HCT116 (cell line): ENCODE measurements around the gene CCM2. TPM values are rescaled to one million over a fixed set of nuclear protein-coding genes. Genes with fewer than 3 reads are reported as not detected.

ENCODE experiments used
- ATAC-seq: fragments of 200-7000 bp; cut with Tn5 transposase; 2 replicates; pipeline ENCODE4 v1.9.1; 2020; ENCODE audit warnings: mild to moderate bottlenecking, moderate library complexity
- BruUV-seq: library from RNA; stranded (reverse); fragments of 400-500 nt; replicated peaks from 2 replicates; lab custom pipeline; 2021; lab: Mats Ljungman, UMichigan
- CTCF ChIA-PET: fragments of 300-600 bp; sonication (Branson Sonifier 250); formaldehyde crosslinking; loops from one replicate; lab custom pipeline; 2021; ENCODE audit warnings: antibody characterized with exemption; lab: Charles Lee
- POLR2A ChIA-PET: fragments of 300-600, 350-600 bp; sonication (Branson Sonifier 250); formaldehyde crosslinking; loops from one replicate; lab custom pipeline; 2021; ENCODE audit warnings: antibody characterized with exemption; lab: Charles Lee
- RAD21 ChIA-PET, 2 experiments: fragments of 300-600 bp; sonication (Branson Sonifier 250); formaldehyde crosslinking; loops; one replicate each; lab custom pipeline; 2023; ENCODE audit warnings: low total read pairs in 2 of 2; ENCODE audit not compliant: uncharacterized antibody in 2 of 2, unreplicated experiment in 2 of 2, low non-redundant PET in 1 of 2; lab: Charles Lee
- DNase-seq: peaks from one replicate; pipeline ENCODE4 v3.0.0-alpha.2; 2010; ENCODE audit warnings: low read depth, low spot score
- H2AFZ ChIP-seq: fragments of 200-600 bp; shearing (Covaris generic), sonication (generic); 2 replicates; pipeline ENCODE4 v1.6.1; 2017; ENCODE audit warnings: low read depth, mixed run types, mixed read lengths, antibody characterized with exemption, low read length; ENCODE audit not compliant: poor library complexity, severe bottlenecking
- H3K27ac ChIP-seq: 2 replicates; pipeline ENCODE4 v1.5.1; 2012; ENCODE audit warnings: low read depth, low read length
- H3K27me3 ChIP-seq: fragments of 200-600 bp; sonication (generic); 2 replicates; pipeline ENCODE4 v1.6.1; 2016; ENCODE audit warnings: mixed run types, low read length, mixed read lengths; ENCODE audit not compliant: insufficient read depth
- H3K36me3 ChIP-seq, 2 experiments: fragments of 200-500 bp in 1 of 2; fragments of 200-600 bp in 1 of 2; sonication (Bioruptor generic) in 1 of 2; sonication (generic) in 1 of 2; 2 replicates each; pipeline versions ENCODE4 v1.5.1 to v1.6.1; 2014 to 2016; ENCODE audit warnings: low read length in 2 of 2, inconsistent platforms in 1 of 2, mixed read lengths in 1 of 2, mixed run types in 1 of 2; ENCODE audit not compliant: insufficient read depth in 2 of 2, control insufficient read depth in 1 of 2
- H3K4me1 ChIP-seq, 2 experiments: fragments of 200-600 bp in 1 of 2; sonication (generic) in 1 of 2; 2 replicates each; pipeline versions ENCODE4 v1.5.1 to v1.6.1; 2012 to 2017; ENCODE audit warnings: low read length in 2 of 2, inconsistent platforms in 1 of 2, mild to moderate bottlenecking in 1 of 2, mixed read lengths in 1 of 2, mixed run types in 1 of 2, moderate library complexity in 1 of 2; ENCODE audit not compliant: insufficient read depth in 2 of 2, control insufficient read depth in 1 of 2
- H3K4me2 ChIP-seq: fragments of 200-600 bp; sonication (generic); 2 replicates; pipeline ENCODE4 v1.6.1; 2017; ENCODE audit warnings: mixed run types, low read length, mixed read lengths
- H3K4me3 ChIP-seq, 2 experiments: fragments of 200-600 bp in 1 of 2; sonication (generic) in 1 of 2; replicated peaks in 1 of 2; 2 replicates each; pipeline ENCODE4 v1.5.1; 2011 to 2016; ENCODE audit warnings: low read length in 2 of 2, control low read depth in 1 of 2, low read depth in 1 of 2, mild to moderate bottlenecking in 1 of 2, mixed read lengths in 1 of 2, mixed run types in 1 of 2
- H3K79me2 ChIP-seq: fragments of 200-600 bp; sonication (generic); 2 replicates; pipeline ENCODE4 v1.6.1; 2017; ENCODE audit warnings: mild to moderate bottlenecking, mixed run types, low read length, moderate library complexity, mixed read lengths; ENCODE audit not compliant: insufficient read depth
- H3K9ac ChIP-seq: fragments of 200-600 bp; sonication (generic); 2 replicates; pipeline ENCODE4 v1.6.1; 2016; ENCODE audit warnings: low read length, mixed read lengths
- H3K9me2 ChIP-seq: fragments of 200-600 bp; sonication (generic), shearing (Covaris generic); 2 replicates; pipeline ENCODE4 v1.6.1; 2017; ENCODE audit warnings: mixed run types, mild to moderate bottlenecking, moderate library complexity; ENCODE audit not compliant: insufficient read depth
- H3K9me3 ChIP-seq, 2 experiments: fragments of 200-500 bp in 1 of 2; fragments of 200-600 bp in 1 of 2; sonication (Bioruptor generic) in 1 of 2; sonication (generic) in 1 of 2; 2 replicates each; pipeline ENCODE4 v1.6.1; 2014 to 2017; ENCODE audit warnings: low read length in 2 of 2, mixed read lengths in 2 of 2, inconsistent platforms in 1 of 2, low read depth in 1 of 2, mild to moderate bottlenecking in 1 of 2, mixed run types in 1 of 2, moderate library complexity in 1 of 2; ENCODE audit not compliant: control insufficient read depth in 1 of 2, insufficient read depth in 1 of 2
- H4K20me1 ChIP-seq: fragments of 200-600 bp; sonication (generic), shearing (Covaris generic); 2 replicates; pipeline ENCODE4 v1.6.1; 2017; ENCODE audit warnings: mixed run types, mild to moderate bottlenecking, moderate library complexity; ENCODE audit not compliant: insufficient read depth
- CEBPB ChIP-seq: IDR thresholded peaks from 2 replicates; pipeline ENCODE4 v1.6.1; 2012; ENCODE audit warnings: low read depth
- EGR1 ChIP-seq: IDR thresholded peaks from 2 replicates; pipeline ENCODE4 v1.6.1; 2012; ENCODE audit warnings: low read depth
- ELF1 ChIP-seq: IDR thresholded peaks from 2 replicates; pipeline ENCODE4 v1.6.1; 2012; ENCODE audit warnings: low read depth, borderline replicate concordance
- EZH2 ChIP-seq: fragments of 200-600 bp; sonication (generic); IDR thresholded peaks from 2 replicates; pipeline ENCODE4 v1.6.1; 2017; ENCODE audit warnings: antibody characterized with exemption, mixed run types
- EZH2phosphoT487 ChIP-seq: fragments of 200-600 bp; IDR thresholded peaks from 2 replicates; pipeline ENCODE4 v1.6.1; 2018; ENCODE audit warnings: antibody characterized with exemption, borderline replicate concordance
- FOSL1 ChIP-seq: IDR thresholded peaks from 2 replicates; pipeline ENCODE4 v1.6.1; 2012; ENCODE audit warnings: low read depth
- JUND ChIP-seq: IDR thresholded peaks from 2 replicates; pipeline ENCODE4 v1.6.1; 2012
- MAX ChIP-seq: IDR thresholded peaks from 2 replicates; pipeline ENCODE4 v1.6.1; 2012
- POLR2A ChIP-seq: IDR thresholded peaks from 2 replicates; pipeline ENCODE4 v1.7.0; 2011; ENCODE audit warnings: borderline replicate concordance; ENCODE audit not compliant: insufficient read depth, insufficient read length; ENCODE audit errors: extremely low read depth
- POLR2AphosphoS5 ChIP-seq: IDR thresholded peaks from 2 replicates; pipeline ENCODE4 v1.6.1; 2011; ENCODE audit warnings: mild to moderate bottlenecking, low read depth, low read length, moderate library complexity
- RAD21 ChIP-seq: IDR thresholded peaks from 2 replicates; pipeline ENCODE4 v1.6.1; 2012; ENCODE audit warnings: low read depth, mild to moderate bottlenecking
- SIN3A ChIP-seq: IDR thresholded peaks from 2 replicates; pipeline ENCODE4 v1.6.1; 2012; ENCODE audit warnings: low read depth
- SP1 ChIP-seq: IDR thresholded peaks from 2 replicates; pipeline ENCODE4 v1.6.1; 2012; ENCODE audit warnings: low read depth
- TCF7L2 ChIP-seq: IDR thresholded peaks from 2 replicates; pipeline ENCODE4 v1.7.0; 2011; ENCODE audit warnings: borderline replicate concordance, inconsistent platforms; ENCODE audit not compliant: insufficient read depth, insufficient read length; ENCODE audit errors: extremely low read depth
- YY1 ChIP-seq: IDR thresholded peaks from 2 replicates; pipeline ENCODE4 v1.6.1; 2011; ENCODE audit warnings: low read length, low read depth, moderate library complexity, mild to moderate bottlenecking; ENCODE audit not compliant: insufficient replicate concordance; ENCODE audit errors: extremely low read depth
- ZBTB33 ChIP-seq: IDR thresholded peaks from 2 replicates; pipeline ENCODE4 v1.6.1; 2011; ENCODE audit warnings: mild to moderate bottlenecking, low read length, moderate library complexity; ENCODE audit not compliant: insufficient replicate concordance; ENCODE audit errors: extremely low read depth
- ZFX ChIP-seq: fragments of 450-650 bp; IDR thresholded peaks from 2 replicates; pipeline ENCODE4 v1.6.1; 2017
- ZNF274 ChIP-seq: fragments of 200-500 bp; sonication (Bioruptor generic); IDR thresholded peaks from 2 replicates; pipeline ENCODE4 v1.6.1; 2014; ENCODE audit warnings: mild to moderate bottlenecking, low read depth, low read length, inconsistent platforms
- intact Hi-C: fragments of 100-400 bp; cut with micrococcal nuclease; formaldehyde crosslinking; loops from 2 replicates; pipeline ENCODE4 v1.10.0; 2022
- total RNA-seq: library from RNA; stranded (reverse); gene quantifications from one replicate; pipeline ENCODE4 v1.2.1, GENCODE V29; 2021; ENCODE audit not compliant: unreplicated experiment
- TF ChIP-seq, protein P1 (sequence below), 3 experiments: fragments of 200-600 bp in 1 of 3; sonication (generic) in 1 of 3; IDR thresholded peaks in 2 of 3; conservative IDR thresholded peaks in 1 of 3; 2 replicates each; pipeline ENCODE4 v1.5.1; 2012 to 2017; ENCODE audit warnings: low read depth in 2 of 3, low read length in 2 of 3, antibody characterized with exemption in 1 of 3, borderline replicate concordance in 1 of 3, control low read depth in 1 of 3, mild to moderate bottlenecking in 1 of 3, mixed read lengths in 1 of 3, mixed run types in 1 of 3, moderate library complexity in 1 of 3; ENCODE audit not compliant: insufficient read depth in 1 of 3

CCM2 gene
- total RNA-seq, 1 experiment from 2014 or later = 34.4 TPM

GRCh38 chr7:45119550-45119949 is 119.5 kb downstream of the CCM2 start:
- POLR2A ChIA-PET = interaction anchor here (1.6 kb wide), 1 partner anchor 8 kb away, joined by 4 read pairs; the partner anchor contains the start of gene TBRG4
- Histone ChIP-seq H3K9me3 (no peaks in the 10 kb centered on the region), H4K20me1 (no peaks in the 10 kb centered on the region), H3K9ac (no peak overlapping the region), H3K4me2 (no peak overlapping the region), H3K79me2 (no peaks in the 10 kb centered on the region), H3K27me3 (no peaks in the 10 kb centered on the region), H3K4me3 (no peak overlapping the region), H3K27ac (no peak overlapping the region), H3K9me2 (no peaks in the 10 kb centered on the region), H3K36me3 (no peaks in the 10 kb centered on the region), H2AFZ (no peak overlapping the region), H3K4me1 (no peaks in the 10 kb centered on the region)
- CTCF ChIA-PET = no interaction called here
- DNase-seq (no peak), ATAC-seq (no peak)
- RAD21 ChIA-PET = no interaction called here
- no TSS peak for BruUV-seq
- intact Hi-C loops = no loop called here
- no peak for TF ChIP-seq ELF1
- TF ChIP-seq ZNF274 = no peak
- TF ChIP-seq EZH2 = no peak
- TF ChIP-seq TCF7L2 = no peak
- TF ChIP-seq, protein P1, sequence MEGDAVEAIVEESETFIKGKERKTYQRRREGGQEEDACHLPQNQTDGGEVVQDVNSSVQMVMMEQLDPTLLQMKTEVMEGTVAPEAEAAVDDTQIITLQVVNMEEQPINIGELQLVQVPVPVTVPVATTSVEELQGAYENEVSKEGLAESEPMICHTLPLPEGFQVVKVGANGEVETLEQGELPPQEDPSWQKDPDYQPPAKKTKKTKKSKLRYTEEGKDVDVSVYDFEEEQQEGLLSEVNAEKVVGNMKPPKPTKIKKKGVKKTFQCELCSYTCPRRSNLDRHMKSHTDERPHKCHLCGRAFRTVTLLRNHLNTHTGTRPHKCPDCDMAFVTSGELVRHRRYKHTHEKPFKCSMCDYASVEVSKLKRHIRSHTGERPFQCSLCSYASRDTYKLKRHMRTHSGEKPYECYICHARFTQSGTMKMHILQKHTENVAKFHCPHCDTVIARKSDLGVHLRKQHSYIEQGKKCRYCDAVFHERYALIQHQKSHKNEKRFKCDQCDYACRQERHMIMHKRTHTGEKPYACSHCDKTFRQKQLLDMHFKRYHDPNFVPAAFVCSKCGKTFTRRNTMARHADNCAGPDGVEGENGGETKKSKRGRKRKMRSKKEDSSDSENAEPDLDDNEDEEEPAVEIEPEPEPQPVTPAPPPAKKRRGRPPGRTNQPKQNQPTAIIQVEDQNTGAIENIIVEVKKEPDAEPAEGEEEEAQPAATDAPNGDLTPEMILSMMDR (IDR thresholded peaks at IDR 0.05 in 2 of 3, conservative IDR thresholded peaks at IDR 0.05 in 1 of 3; ENCODE audit: borderline replicate concordance in 1 of 3, insufficient read depth in 1 of 3, low read depth in 2 of 3, low read length in 2 of 3) = no peak
- TF ChIP-seq ZFX = no peak
- TF ChIP-seq CEBPB = no peak
- TF ChIP-seq JUND = no peak
- TF ChIP-seq RAD21 = no peak
- TF ChIP-seq YY1 = no peak
- no peak for TF ChIP-seq ZBTB33
- TF ChIP-seq SP1 = no peak
- TF ChIP-seq POLR2AphosphoS5 = no peak
- TF ChIP-seq EGR1 = no peak
- no peak for TF ChIP-seq FOSL1
- TF ChIP-seq POLR2A = no peak
- no peak for TF ChIP-seq EZH2phosphoT487
- no peak for TF ChIP-seq MAX
- TF ChIP-seq SIN3A = no peak
